GM12873 (cell line): ENCODE measurements around the gene MCF2L.

Source experiments
- TF ChIP-seq, protein P1 (sequence below): IDR thresholded peaks from 2 replicates; pipeline ENCODE4 v1.5.1; 2012; ENCODE audit warnings: low read depth, mild to moderate bottlenecking, moderate library complexity, low read length, control low read depth; ENCODE audit not compliant: insufficient read depth; ENCODE audit errors: missing control alignments

MCF2L gene

DNA sequence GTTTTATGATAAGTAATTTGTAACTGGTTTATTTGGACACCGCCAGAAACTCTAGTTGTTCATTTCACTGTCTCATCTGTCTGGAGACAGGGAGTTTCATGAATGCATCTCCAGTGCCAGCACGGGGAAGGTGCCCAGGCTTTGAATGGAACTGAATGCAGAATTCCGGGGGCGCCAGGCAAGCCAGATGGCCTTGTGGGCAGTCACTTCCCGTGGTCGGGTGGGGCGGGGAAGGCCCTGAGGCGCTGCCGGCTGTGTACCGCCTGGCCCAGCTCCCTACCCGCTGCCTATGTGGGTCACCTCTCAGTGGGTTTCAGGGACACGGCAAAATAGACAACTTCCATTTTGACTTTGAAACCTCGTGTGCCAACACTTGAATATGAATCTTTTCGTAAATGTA, 28.8 kb upstream of the MCF2L start:
- TF ChIP-seq, protein P1, sequence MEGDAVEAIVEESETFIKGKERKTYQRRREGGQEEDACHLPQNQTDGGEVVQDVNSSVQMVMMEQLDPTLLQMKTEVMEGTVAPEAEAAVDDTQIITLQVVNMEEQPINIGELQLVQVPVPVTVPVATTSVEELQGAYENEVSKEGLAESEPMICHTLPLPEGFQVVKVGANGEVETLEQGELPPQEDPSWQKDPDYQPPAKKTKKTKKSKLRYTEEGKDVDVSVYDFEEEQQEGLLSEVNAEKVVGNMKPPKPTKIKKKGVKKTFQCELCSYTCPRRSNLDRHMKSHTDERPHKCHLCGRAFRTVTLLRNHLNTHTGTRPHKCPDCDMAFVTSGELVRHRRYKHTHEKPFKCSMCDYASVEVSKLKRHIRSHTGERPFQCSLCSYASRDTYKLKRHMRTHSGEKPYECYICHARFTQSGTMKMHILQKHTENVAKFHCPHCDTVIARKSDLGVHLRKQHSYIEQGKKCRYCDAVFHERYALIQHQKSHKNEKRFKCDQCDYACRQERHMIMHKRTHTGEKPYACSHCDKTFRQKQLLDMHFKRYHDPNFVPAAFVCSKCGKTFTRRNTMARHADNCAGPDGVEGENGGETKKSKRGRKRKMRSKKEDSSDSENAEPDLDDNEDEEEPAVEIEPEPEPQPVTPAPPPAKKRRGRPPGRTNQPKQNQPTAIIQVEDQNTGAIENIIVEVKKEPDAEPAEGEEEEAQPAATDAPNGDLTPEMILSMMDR, result no peak

DNA sequence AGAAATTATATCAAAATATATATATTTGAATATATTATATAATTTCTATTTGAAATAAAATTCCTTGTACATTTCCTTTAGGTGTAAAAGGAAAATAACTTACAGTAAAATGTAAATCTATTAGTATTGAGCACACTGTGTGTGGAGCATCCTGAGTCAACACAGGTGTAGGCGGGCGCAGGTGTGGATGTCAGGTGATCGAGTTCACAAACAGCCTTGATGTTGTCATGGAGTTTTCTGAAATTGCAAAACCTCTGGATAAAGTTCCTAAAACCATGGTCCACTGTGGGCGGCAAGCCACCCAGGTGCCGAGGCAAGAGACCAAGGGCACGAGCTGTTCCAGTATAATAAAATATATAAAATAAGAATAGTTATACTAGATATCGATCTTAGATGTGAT, 27.7 kb upstream of the MCF2L start:
- TF ChIP-seq, protein P1, result no peak

DNA sequence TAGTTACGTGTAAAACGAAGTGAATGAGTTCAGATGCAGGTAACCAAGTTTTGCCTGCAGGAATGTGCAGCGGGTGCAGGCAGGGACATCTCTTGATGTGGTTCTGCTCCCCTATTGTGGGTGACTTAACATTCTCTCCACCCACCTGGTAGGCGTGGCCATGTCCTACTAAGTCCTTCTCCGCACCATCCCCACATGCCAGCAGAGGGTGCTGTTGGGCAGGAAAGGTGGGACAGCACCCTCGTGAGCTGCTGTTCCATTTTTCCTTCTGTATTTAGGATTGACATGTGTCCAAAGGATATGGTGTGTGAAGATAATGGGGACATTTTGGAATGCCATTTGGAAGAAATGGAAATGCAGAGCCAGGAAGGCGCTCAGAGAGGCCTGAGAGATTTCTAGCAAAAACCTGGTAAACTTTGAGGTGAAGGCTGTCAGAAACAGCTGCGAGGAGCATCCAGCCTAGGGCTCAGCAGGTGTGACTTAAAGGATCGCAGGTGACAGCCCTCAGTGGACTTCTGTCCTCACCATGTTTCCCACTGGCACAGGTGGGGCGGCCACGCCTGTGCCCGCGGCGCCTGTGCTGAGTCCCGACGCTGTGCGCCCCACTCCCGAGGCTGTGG, 26.2 kb upstream of the MCF2L start:
- TF ChIP-seq, protein P1, result peak; percentile 96

GRCh38 chr13:112943309-112944125, 25.5 kb upstream of the MCF2L start:
- TF ChIP-seq, protein P1, result no peak

- TF ChIP-seq, protein P1, result no peak
Observed at GRCh38 chr13:112947796-112948195, 21.2 kb upstream of the MCF2L start.

- TF ChIP-seq, protein P1, result no peak
Observed at GRCh38 chr13:112951674-112952371, 17.2 kb upstream of the MCF2L start.
